Astrocyte of the hippocampus (primary cell): Measurements from ENCODE around the gene CDC25C.
"Not testable (repeated sequence)": the region's sequence is repeated elsewhere in the genome, so short reads cannot be mapped to it uniquely, and the experiment has no call there.

ENCODE experiments used
- DNase-seq: peaks from one replicate; pipeline ENCODE4 v3.0.0; 2011; ENCODE audit warnings: low read depth, low spot score

CDC25C gene

GRCh38 chr5:138276402-138277054 is 55.1 kb downstream of the CDC25C start:
- DNase-seq: no peak

DNA sequence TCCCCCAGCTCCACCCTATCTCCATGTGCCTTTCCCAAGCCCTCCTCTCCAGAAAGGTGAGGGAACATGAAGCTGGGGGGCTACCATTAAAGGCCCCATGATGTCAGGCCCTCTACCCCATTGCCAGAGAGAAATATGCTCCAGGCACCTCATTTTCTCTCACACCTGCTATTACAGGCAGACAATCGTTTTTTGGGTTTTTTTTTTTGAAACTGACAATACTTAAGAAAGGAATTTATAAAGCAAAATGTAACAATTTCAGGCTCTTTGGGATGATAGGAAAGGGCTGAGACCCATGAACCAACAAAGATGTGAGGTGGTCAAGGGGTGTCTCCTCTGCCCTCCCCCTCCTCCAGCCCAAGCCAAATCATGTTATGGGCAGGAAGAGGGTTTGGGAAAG is 55.7 kb downstream of the CDC25C start:
- no peak for DNase-seq

GRCh38 chr5:138275379-138275782 is 56.2 kb downstream of the CDC25C start:
- DNase-seq: no peak

DNA sequence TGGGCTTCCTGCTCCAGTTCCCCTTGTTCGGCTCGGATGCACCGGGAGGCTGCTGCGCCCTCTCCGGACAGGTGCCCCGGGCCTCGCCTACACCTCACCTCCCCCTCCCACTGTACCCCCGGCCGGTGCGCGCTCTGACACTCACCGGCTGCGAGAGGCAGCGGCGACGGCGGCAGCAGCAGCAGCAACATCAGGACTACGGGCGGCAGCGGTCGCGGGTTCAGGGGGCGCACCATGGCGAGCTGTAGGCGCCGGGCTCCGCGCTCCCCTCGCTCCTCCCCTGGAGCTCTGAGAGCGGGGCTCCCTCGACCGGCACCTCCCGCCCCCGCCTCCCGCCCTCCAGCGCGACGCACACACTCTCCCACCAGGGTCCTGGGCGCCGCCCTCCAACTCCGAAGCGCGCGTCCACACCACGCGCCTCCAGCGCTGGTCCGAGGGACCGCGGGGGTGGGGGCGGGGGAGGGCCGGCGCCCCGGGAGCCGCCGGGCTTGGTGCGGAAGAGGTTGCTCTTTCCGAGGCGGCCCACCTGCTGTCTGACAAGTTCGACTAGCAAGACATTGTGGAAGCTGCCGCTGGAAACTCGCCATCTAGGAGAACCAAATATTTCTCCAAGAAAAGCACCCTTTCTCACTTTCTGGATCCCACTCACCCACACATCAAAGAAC is 57.3 kb downstream of the CDC25C start, which contains the start of gene GFRA3:
GFRA3 (minus strand) TSS at position 433 of the 665 bp plus-strand sequence; CDS start at position 236, 197 bp downstream.
- DNase-seq: peak; percentile 37

DNA sequence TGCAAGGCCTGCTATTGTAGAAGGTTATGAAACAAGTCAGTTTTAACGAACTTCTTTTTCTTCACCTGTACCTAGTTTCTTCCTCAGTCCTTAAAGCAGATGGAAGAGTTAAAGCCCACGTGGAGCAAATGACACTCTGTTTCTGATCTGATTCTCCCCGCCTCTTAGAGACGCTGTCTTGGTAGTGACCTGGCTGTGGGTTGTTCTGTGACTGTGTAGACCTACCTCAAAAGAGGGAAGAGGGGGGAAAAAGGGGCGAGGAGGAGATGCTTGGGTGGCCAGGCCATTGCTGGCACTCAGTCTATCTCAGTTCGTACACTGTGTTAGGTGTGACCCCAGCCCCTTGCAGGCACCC is 57.8 kb downstream of the CDC25C start:
- DNase-seq: no peak

DNA sequence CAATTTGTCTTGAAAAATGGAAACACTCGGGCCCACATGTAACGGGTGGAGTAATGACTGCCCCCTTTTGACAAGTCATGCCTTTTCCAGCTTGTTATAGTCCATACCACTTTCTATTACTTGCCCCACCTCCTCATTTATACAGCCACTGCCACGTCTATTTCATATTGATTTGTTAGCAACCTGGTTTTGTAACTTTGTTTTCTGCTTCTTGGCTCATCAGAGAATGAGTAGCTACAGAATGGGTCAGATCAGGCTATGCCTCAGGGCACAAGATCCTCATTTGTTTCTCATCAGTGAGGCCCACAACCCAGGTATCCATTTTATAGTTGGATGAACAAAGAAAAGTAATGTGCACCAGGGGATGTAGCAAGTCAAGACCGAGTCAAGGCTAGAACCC is 58.9 kb downstream of the CDC25C start:
- no peak for DNase-seq

- DNase-seq: no peak
Observed at GRCh38 chr5:138271281-138271680, 60.3 kb downstream of the CDC25C start.

DNA sequence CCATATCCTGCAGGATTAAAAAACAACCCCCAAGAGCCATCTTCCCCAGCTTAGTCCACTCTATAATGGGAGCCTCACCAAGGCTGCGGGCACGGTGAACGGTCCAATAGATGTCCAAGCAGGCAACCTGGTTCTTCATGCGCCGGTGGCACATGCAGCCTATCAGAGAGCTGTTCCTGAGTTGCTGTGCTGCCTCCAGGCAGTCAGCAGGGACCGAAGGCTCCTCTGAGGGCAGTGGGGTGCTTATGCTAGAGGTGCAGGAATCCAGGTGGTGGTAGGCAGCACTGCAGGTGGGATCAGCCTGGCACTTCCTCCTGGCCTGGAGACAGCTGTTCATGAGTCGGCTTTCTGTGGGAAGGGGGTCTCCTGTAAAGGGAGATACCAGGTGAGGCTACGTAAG is 67.4 kb downstream of the CDC25C start:
- DNase-seq: no peak

DNA sequence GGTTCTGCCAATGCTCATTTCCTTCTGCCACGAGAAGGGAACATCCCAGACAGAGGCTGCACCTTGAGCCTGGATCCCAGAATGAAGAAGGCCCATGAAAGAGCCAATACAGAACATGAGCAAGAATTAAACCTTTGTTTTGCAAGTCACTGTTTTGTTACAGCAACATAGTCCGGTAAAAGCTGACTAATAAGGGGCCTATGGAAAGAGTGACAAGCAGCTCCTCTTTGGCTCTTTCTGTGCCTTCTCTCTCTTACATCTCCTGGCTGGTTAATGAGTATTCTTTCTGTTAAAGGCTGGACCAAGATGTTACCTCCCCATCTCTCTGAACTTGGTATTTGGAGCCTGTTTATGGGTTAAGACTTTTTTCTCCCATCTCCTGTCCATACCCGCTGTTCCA is 68.0 kb downstream of the CDC25C start:
- DNase-seq: no peak

DNA sequence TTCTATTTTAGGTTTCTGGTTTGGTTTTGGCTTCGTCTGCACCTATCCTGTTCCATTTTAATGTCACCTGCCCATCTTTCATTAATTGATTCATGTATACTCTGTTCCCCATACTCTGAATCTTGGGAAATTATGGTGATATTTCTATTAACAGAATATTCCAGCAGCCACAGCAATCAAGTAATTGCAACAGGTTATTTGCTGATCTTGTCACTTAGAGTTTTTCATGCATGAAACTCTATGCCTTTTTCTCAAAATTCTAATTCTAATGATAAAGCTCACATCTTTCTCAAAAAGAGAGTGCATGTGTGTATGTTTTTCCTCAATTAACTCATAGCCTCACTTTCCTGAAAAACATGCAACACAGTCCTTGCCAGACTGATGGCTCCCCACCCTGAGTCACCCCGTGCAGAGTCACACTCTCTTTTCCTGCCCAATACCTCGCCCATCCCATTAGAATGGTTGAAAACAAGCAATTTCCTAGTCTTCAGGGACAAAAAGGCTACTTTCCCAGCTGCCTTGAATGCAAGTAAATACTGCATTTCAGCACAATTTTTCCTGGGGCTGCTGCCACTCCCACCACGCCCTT is 72.8 kb downstream of the CDC25C start:
- DNase-seq: no peak

- no peak for DNase-seq
Observed at GRCh38 chr5:138257583-138257982, 74.0 kb downstream of the CDC25C start.

- DNase-seq: no peak
Observed at GRCh38 chr5:138252944-138253343, 78.7 kb downstream of the CDC25C start.

DNA sequence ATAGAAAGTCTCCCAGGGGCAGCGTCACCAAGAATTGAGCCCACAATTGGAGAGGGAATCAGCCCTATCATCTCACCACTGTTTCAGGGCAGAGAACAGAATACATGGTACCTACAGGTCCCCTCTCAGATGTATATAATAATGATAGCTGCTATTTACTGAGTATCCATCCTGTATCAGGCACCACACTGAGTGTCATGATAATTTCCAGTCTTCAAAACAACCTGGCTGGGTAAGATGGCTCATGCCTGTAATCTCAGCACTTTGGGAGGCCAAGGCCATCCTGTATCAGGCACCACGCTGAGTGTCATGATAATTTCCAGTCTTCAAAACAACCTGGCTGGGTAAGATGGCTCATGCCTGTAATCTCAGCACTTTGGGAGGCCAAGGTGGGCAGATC is 83.8 kb downstream of the CDC25C start:
- not testable (repeated sequence) for DNase-seq

GRCh38 chr5:138246822-138247221 is 84.8 kb downstream of the CDC25C start:
- DNase-seq: no peak

GRCh38 chr5:138246334-138246733 is 85.3 kb downstream of the CDC25C start:
- no peak for DNase-seq

DNA sequence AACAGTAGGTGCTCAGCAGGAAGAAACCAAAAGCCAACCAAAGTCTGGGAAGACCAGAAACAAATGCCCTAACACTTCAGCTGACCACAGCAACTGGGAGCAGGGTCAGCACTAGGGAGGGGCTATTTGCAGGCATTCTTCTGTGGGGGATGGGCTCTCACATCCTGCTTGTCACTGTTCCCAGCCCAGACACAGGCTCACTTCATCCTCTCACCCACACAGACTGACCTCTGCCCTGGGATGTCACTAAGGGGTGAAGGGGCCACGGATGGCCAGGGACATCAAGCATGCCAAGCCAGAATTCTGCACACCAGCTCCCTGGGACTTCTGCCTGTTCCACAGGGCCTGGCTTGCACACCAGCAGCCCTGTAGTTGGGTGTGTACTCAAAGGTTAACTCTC is 85.9 kb downstream of the CDC25C start:
- no peak for DNase-seq

DNA sequence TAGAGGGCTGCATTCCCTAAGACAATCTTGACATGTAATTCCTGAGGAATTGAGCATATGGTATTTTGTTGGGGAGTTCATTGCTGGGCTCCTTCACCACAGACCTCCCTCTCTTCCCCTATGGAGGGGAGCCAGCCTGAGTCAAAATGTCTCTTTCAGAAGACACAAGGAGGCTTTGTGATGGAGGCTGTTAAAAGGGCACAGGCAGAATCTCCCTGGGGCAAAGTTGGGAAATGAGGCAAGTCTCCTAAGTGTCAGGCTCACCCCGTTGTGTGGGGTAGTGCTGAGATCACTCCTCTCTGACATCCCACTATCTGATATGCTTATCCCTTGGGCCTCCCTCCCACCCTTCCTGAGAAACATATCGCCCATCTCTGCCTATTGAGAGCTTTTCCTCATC is 87.8 kb downstream of the CDC25C start:
- DNase-seq: no peak

GRCh38 chr5:138241688-138242571 is 89.7 kb downstream of the CDC25C start:
- peak; percentile 59 for DNase-seq

DNA sequence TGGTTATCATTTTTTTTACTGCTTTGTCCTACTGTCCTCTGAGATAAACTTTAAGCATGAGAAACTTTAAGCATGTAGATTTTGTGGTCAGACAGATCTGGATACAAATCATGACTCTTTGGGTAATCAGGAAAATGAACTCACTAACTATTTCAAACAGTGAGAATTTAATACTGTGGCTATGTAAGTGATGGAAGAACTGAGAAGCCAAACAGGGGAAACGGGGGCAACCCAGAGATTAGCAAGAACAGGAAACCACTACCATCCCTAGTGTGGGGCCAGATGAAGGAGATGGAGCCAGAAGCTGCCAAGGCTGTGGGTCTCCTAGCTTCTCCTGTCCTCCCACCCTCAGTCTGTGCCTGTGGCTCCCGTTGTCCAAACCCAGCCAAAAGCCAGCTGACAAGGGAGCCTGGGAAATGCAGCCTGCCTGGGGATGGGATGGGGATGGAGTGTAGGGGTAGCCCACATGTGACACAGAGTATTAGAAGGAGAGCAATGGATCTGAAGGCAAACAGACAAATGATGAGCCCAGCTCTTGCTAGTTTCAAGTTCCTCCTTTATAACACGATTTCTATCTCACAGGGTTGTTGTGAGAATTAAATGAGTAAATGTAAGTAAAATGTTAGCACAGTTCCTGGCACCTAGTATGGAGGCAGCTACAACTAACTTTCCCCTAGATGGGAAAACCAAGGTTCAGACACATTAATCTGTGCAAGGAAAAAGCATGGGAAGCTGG is 90.8 kb downstream of the CDC25C start:
- DNase-seq: no peak

DNA sequence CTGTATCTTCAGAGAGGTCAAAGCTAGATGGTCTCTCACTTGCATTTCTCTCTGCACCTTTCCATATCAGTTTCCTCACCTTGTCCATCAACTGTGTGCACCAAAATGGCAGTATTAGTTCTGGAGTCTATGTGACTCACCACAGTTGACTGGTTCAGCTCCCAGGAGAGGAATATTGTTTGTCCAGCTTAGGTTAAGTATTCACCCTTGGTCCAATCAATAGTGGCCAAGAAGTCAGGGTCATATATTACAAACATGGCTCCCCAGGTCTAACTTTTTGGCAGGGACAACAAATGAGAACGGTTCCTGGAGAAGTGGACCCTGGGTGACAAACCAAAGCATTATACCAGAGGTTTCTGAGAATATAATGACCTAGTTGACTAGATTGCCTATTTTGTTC is 93.6 kb downstream of the CDC25C start:
- DNase-seq: no peak
